PC-9 (cell line): Measurements from ENCODE around the gene LRP1B. TPM values are rescaled to one million over a fixed set of nuclear protein-coding genes. Genes with fewer than 3 reads are reported as not detected.

Experiments
- BruUV-seq: library from RNA; stranded (reverse); fragments of 400-500 nt; replicated peaks from 2 replicates; lab custom pipeline; 2021; lab: Mats Ljungman, UMichigan
- CTCF ChIA-PET: fragments of 300-600 bp; sonication (Branson Sonifier 250); formaldehyde crosslinking; loops from one replicate; lab custom pipeline; 2022; ENCODE audit warnings: antibody characterized with exemption; lab: Charles Lee
- POLR2A ChIA-PET: fragments of 300-600 bp; sonication (Branson Sonifier 250); formaldehyde crosslinking; loops from one replicate; lab custom pipeline; 2022; ENCODE audit warnings: antibody characterized with exemption; ENCODE audit not compliant: unreplicated experiment; lab: Charles Lee
- DNase-seq, 2 experiments: peaks; one replicate each; pipeline versions ENCODE4 v3.0.0 to v3.0.0-alpha.2; 2015 to 2022; ENCODE audit warnings: mixed read lengths in 1 of 2
- H2AFZ ChIP-seq: fragments of 200-600 bp; sonication (generic); 2 replicates; pipeline ENCODE4 v1.8.1; 2017; ENCODE audit warnings: antibody characterized with exemption
- H3F3A ChIP-seq: fragments of 200-600 bp; sonication (generic); 2 replicates; pipeline ENCODE4 v1.8.1; 2017; ENCODE audit warnings: antibody characterized with exemption, mild to moderate bottlenecking, low read depth; ENCODE audit not compliant: insufficient read depth
- H3K27ac ChIP-seq: fragments of 200-600 bp; sonication (generic); 2 replicates; pipeline ENCODE4 v1.6.1; 2016; ENCODE audit warnings: mixed run types
- H3K27me3 ChIP-seq: fragments of 200-600 bp; sonication (generic); 2 replicates; pipeline ENCODE4 v1.6.1; 2016; ENCODE audit warnings: low read depth, mixed run types; ENCODE audit not compliant: insufficient read depth
- H3K36me3 ChIP-seq: fragments of 200-600 bp; sonication (generic); 2 replicates; pipeline ENCODE4 v1.6.1; 2016; ENCODE audit warnings: low read depth, mixed run types
- H3K4me1 ChIP-seq: fragments of 200-600 bp; sonication (generic); replicated peaks from 2 replicates; pipeline ENCODE4 v1.6.1; 2016; ENCODE audit warnings: mixed run types; ENCODE audit not compliant: insufficient read depth
- H3K4me2 ChIP-seq: fragments of 200-600 bp; sonication (generic); 2 replicates; pipeline ENCODE4 v1.6.1; 2017; ENCODE audit warnings: mixed run types
- H3K4me3 ChIP-seq: fragments of 200-600 bp; sonication (generic); 2 replicates; pipeline ENCODE4 v1.6.1; 2016; ENCODE audit warnings: mixed run types
- H3K79me2 ChIP-seq: fragments of 200-600 bp; sonication (generic); 2 replicates; pipeline ENCODE4 v1.6.1; 2017; ENCODE audit warnings: low read depth, mixed run types
- H3K9me2 ChIP-seq: fragments of 200-600 bp; sonication (generic); 2 replicates; pipeline ENCODE4 v1.8.1; 2017; ENCODE audit warnings: mild to moderate bottlenecking; ENCODE audit not compliant: insufficient read depth
- H3K9me3 ChIP-seq: fragments of 200-600 bp; sonication (generic); 2 replicates; pipeline ENCODE4 v1.8.1; 2016; ENCODE audit warnings: low read depth; ENCODE audit not compliant: insufficient read depth
- H4K20me1 ChIP-seq: fragments of 200-600 bp; sonication (generic); 2 replicates; pipeline ENCODE4 v1.8.1; 2017; ENCODE audit not compliant: insufficient read depth
- CTCF ChIP-seq: fragments of 200-600 bp; sonication (generic); conservative IDR thresholded peaks from 2 replicates; pipeline ENCODE4 v1.6.1; 2017; ENCODE audit warnings: mixed run types, antibody characterized with exemption, mild to moderate bottlenecking, moderate library complexity
- EZH2 ChIP-seq: fragments of 200-600 bp; sonication (generic); IDR thresholded peaks from 2 replicates; pipeline ENCODE4 v1.8.0; 2017; ENCODE audit warnings: antibody characterized with exemption, low read depth
- intact Hi-C: fragments of 100-400 bp; cut with micrococcal nuclease; formaldehyde crosslinking; loops from one replicate; pipeline ENCODE4 v1.10.0; 2022; ENCODE audit not compliant: unreplicated experiment
- total RNA-seq: library from RNA; stranded (reverse); gene quantifications from 2 replicates; pipeline ENCODE4 v1.2.3, GENCODE V29; 2021

The LRP1B gene
- total RNA-seq, 1 experiment from 2014 or later, result 1.7 TPM

GRCh38 chr2:142100139-142100873, 30.5 kb downstream of the LRP1B start:
- POLR2A ChIA-PET, result no interaction called here
- CTCF ChIA-PET, result no interaction called here
- no peaks in the 10 kb centered on the region for H3K9me3 ChIP-seq
- H3K4me1 ChIP-seq, result no peaks in the 10 kb centered on the region
- no peak overlapping the region for H3K4me2 ChIP-seq
- no peak overlapping the region for H2AFZ ChIP-seq
- H3K36me3 ChIP-seq, result no peaks in the 10 kb centered on the region
- intact Hi-C loops, result no loop called here
- H3K4me3 ChIP-seq, result no peak overlapping the region
- no peaks in the 10 kb centered on the region for H3K27me3 ChIP-seq
- no peak overlapping the region for H3K27ac ChIP-seq
- TF ChIP-seq EZH2 (no peak), CTCF (no peak)
- H3K79me2 ChIP-seq, result no peaks in the 10 kb centered on the region
- H4K20me1 ChIP-seq, result no peaks in the 10 kb centered on the region
- BruUV-seq, result no TSS peak
- DNase-seq, result no peak
- H3F3A ChIP-seq, result no peaks in the 10 kb centered on the region
- no peaks in the 10 kb centered on the region; the same call in 1 of the 2 replicates for H3K9me2 ChIP-seq

- H2AFZ ChIP-seq, result no peak overlapping the region
- H3K9me3 ChIP-seq, result no peaks in the 10 kb centered on the region
- no peaks in the 10 kb centered on the region for H4K20me1 ChIP-seq
- H3F3A ChIP-seq, result no peaks in the 10 kb centered on the region
- H3K79me2 ChIP-seq, result no peaks in the 10 kb centered on the region
- intact Hi-C loops, result no loop called here
- no peak overlapping the region for H3K4me3 ChIP-seq
- no peak for DNase-seq
- no peaks in the 10 kb centered on the region for H3K36me3 ChIP-seq
- no peak overlapping the region for H3K4me2 ChIP-seq
- no peaks in the 10 kb centered on the region; the same call in 1 of the 2 replicates for H3K9me2 ChIP-seq
- no peaks in the 10 kb centered on the region for H3K27me3 ChIP-seq
- H3K4me1 ChIP-seq, result no peaks in the 10 kb centered on the region
- no TSS peak for BruUV-seq
- TF ChIP-seq EZH2 (no peak), CTCF (no peak)
- CTCF ChIA-PET, result no interaction called here
- POLR2A ChIA-PET, result no interaction called here
- H3K27ac ChIP-seq, result no peak overlapping the region
Measured at GRCh38 chr2:142097711-142098110, 33.1 kb downstream of the LRP1B start.

GRCh38 chr2:142095647-142096046, 35.2 kb downstream of the LRP1B start:
- no peaks in the 10 kb centered on the region for H3K36me3 ChIP-seq
- H3K27ac ChIP-seq, result no peak overlapping the region
- no peaks in the 10 kb centered on the region for H3K9me2 ChIP-seq
- H3K79me2 ChIP-seq, result no peaks in the 10 kb centered on the region
- H3K4me2 ChIP-seq, result no peak overlapping the region
- POLR2A ChIA-PET, result no interaction called here
- TF ChIP-seq EZH2, result no peak
- TF ChIP-seq CTCF, result no peak
- CTCF ChIA-PET, result no interaction called here
- H3F3A ChIP-seq, result no peaks in the 10 kb centered on the region
- H3K4me1 ChIP-seq, result no peaks in the 10 kb centered on the region
- no peaks in the 10 kb centered on the region for H3K9me3 ChIP-seq
- H4K20me1 ChIP-seq, result no peaks in the 10 kb centered on the region
- no peak overlapping the region for H2AFZ ChIP-seq
- no peaks in the 10 kb centered on the region for H3K27me3 ChIP-seq
- BruUV-seq, result no TSS peak
- intact Hi-C loops, result no loop called here
- no peak overlapping the region for H3K4me3 ChIP-seq
- no peak for DNase-seq
